GM18511 (cell line): Measurements from ENCODE around the gene MACC1.
A peak's percentile ranks its signal among the peaks of the same experiment; 100 is the strongest.

ENCODE experiments used
- ATAC-seq: cut with Tn5 transposase; IDR thresholded peaks from one replicate; pipeline ENCODE4 v1.9.1; 2021; ENCODE audit warnings: mild to moderate bottlenecking, moderate library complexity; ENCODE audit not compliant: unreplicated experiment

Gene MACC1

DNA sequence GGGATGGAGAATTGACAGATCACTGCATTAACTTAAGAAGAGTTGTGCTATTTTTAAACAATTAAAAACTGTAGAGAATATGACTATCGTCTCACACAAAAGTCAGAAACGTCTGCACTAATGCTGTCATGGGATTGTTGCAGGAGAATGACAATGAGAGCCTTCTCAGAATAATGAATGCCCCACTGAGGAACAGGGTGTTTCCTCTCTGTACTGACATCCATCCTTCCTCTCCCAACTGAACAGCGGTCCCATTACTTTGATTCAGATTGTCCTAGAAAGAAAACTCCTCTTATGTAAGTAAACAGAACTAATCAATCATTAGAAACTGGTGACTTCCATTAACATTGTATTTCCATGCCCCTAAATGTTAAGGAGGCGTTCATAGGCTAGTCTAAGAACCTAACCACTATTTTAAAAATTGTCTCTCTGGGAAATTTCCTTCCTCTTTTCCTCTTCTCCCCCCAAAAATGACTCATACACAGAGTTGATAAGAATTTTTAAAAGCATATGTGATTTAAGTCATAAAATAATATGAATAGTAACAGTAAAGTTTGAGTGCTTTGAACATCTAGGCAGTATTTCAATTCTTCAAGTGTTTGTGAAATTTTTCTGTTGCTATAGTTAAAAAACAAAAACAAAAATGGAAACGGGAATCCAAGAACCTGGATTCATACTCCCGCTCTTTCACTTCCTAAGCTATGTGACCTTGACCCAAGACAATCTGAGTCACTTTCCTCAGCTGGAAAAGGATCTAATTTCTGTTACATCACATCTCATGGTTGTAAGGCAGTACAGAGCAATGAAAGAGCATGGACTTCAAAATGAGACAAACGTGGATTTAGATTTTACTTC, 12.7 kb upstream of the MACC1 start:
- ATAC-seq = no peak

DNA sequence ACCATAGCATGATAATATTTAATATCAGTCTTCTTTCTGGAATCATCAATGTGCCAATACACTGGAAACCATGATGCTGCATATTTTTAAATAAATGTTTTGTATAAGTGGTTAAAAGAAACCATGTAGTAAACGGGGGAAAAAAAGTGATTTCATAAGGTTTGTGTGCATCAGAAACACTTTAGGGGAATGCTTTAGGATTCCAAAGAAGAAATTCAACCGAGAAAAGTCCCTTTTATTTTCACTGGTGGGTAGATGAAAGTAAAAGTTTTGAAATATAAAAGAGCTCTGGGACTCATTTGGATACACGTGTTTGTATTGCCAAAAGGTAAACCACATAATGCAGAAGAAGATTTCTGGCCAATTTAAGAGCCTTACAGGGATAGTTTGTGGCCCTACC, 11.9 kb upstream of the MACC1 start:
- ATAC-seq = no peak

DNA sequence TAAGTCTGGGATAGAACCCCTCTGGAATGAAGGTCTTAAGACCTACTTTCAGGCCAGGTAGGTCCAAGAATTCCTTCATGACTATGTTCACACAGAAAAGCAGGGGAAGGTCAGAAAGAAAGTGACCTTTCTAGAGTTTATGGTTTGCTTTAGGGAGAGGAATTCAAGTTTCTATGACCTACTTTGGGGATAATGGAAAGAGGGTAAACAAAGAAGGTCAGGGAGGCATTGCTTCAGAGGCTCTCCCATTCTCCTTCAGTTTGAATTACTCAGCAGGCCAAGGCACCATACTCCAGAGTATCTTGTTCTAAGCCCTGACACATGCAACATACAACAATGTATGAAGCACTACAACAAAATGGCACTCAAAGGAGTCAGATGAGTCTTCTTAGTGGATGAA, 11.5 kb upstream of the MACC1 start:
- ATAC-seq = no peak

DNA sequence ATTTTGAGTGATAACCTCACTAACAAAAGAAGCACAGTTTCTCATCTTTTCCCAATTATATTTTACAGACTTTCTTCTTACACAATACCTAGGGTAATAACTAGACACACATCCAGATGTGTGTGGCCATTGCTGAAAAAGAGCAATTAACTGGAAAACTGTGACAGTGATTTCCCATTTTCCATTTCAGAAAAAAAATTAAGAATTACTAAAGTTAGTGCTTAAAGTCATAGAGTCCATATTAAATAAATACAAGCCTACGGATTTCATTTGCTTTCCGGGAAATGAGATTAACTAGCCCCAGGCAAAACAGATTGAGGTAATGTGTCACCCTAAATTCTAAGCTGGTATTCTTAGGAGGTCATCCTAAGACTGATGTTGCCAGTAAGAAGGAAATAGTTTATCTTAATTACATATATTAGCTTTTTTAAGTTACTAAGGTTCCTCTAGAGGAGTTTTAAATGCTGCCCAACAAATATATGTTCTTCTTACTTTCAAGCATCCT, 10.2 kb upstream of the MACC1 start:
- no peak for ATAC-seq

DNA sequence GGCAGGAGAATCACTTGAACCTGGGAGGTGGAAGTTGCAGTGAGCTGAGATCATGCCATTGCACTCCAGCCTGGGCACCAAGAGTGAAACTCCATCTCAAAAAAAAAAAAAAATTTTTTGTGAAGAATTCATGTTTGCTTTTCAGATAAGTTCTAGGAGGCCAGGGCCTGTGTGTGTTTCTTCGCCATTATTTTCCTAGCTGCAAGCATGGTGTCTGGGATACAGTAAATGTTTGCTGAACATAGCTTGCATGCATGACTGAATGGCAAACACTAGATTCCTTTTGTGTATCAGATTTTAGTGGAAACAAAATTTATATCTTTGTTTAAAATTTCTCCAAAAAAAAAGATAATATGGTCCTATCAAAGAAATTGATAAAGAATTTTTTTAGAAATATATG, 9.7 kb upstream of the MACC1 start:
- no peak for ATAC-seq

DNA sequence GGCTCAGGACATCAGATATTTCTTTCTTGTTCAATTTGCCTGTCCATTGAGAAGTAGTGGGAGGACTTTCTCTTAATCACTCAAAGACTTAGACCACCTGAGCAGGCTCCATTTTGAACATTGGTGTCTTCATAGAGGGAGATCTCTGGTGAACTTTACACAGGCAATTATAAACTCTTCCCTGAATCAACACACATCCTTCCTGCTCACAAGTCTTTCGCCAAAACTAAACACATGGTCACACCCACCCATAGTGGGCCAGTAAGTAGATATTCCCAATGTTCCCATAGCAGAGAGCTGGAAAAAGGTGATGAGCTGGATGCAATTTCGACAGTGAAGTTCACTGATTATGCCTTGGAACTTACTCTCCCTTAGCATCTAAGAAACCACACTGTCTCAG, 8.2 kb upstream of the MACC1 start:
- no peak for ATAC-seq

DNA sequence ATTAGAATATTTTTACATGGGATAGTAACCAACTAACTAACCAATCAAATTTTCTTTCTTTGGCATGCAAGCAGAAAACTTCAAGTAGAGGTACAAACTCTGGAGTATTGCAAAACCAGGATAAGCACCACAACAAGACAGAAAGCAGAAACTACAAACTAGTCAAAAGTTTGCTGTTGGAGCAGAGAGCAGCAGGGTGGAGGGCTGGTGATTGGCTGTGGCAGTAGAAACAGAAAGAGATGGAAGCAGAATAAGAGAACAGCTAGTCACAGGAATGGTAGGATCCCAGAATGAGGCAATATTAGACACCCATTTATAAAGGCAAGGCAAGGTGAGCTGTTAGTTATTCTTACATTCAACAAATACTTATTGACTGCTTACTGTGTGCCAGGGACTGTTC, 6.8 kb upstream of the MACC1 start:
- ATAC-seq = no peak

DNA sequence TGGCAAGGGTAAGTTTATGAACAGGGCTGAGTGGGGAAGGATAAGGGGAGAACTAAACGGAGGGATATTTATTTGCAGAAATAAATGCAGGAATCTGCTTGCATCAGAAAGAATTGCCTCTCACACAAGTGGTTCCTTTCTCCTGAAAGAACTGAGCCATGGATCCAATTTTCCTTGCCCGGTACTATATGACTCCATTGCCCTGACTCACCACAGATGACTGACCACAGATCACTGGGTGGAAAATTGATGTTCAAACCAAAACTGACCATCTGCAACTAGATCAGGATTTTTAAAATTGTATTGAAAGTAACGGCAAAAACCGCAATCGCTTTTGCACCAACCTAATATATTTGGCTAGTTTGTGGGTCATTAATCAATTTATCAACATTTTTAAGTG, 6.2 kb upstream of the MACC1 start:
- no peak for ATAC-seq

DNA sequence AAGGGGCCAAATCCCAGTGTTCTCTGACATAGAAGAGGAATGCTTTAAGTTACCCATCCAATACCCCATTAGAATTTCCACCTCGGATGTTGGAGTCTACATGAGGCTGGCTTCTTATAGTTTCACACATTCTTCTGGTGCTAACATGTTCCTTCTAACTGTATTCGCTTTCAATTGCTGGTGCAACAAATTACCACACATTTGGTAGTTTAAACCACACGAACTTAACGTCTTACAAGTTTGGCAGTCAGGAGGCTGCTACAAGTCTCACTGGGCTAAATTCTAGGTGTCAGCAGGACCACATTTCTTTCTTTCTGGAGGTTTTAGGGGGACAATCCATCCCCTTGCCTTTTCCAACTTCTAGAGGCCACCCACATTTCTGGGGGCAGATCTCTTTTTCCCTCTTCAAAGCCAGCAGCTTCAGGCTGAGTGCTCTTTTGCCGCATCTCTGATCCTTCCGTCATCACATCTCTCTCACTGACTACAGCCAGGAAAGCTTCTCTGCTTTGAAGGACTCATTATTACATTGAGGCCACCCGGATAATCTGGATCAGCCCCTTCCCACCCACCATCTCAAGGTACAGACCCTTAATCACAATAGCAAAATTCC, 5.1 kb upstream of the MACC1 start:
- no peak for ATAC-seq

DNA sequence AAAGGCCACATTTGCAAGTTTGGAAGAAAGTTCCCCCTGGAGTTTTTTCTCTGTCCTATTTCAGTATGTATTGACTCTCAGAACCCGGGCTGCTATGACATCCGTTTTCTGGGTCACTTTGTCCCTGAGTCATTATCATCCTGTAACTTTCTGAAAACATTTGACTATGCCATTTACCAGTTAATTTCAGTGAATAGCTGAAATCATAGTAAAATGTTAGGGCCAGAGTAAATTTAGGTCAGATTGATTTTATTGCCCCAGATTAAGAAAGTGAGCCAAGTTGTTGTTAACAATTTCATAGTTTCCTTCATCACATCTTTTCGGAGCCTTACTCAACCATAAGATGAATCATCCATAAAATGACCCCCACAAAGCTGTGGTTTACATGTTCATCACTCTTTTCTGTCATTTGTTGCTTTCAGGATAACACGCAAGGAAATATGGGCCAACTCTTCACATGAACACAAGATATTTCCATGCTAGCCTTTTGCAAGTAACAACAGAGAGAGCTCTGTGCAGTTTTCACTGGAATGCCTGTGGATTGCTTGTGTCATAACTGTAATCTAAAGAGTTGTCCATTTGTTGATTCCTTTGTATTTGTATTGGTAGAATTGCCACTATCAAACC, 3.9 kb upstream of the MACC1 start:
- peak; percentile 23 for ATAC-seq

DNA sequence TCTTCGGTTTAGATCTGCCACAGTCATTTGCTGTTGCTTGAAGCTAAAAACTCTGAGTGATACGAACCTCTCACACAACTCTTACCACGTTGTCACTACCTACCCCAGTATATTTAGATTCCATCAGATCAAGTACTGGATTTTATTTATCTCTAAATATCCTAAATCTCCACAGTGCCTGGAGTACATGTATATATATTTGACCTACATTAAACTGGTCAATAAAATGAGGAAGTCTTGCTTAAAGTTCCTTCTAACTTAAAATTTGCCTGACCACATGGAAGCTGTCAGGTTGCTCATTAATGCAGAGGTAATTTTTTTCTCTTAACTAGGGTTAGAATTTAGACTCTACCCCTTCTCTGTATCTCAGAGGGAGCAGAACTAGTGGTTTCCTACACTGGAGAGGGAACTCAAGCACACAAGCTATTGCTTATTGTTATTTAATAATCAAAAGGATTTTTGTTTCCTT, 3.1 kb upstream of the MACC1 start:
- ATAC-seq = peak; percentile 30

DNA sequence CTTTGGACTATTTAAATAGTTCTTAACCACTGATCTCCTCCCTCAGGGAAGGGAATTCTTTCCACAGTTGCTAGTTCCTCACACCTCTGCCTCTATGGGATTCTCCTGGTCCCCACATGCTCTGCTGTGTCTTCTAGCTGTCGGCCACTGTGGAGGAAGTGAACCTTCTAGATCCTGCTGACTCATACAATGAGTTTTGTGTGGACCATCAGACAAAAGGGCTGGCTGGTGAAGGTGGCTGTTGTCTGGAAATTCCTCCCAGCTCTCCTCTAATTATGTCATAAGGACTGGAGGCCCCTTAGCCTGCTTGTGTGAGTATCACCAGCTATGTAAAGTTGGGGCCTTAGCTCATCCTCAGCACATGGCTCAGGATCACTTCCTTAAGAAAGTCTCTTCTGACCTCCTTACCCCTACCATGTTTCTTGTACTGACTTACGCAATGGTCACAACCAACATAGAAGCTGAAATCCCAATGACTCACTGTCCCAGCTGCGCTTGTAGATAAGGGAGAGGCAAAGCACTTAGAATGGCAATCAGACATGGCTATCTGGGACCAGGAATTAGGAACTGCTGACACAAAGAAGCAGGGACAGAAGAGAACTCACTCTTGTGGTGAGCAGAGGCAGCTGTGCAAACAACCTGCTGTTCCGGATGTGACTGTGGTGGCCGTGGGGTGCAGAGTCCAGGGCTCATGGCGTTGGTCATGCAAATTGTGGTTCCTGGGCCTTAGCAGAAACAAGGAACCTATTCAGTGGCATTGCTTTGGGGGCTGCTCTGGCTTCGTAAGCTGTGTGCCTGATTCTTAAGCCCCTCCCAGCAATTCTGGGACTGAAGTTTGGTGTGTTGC, 2.5 kb upstream of the MACC1 start:
- ATAC-seq = peak; percentile 79

DNA sequence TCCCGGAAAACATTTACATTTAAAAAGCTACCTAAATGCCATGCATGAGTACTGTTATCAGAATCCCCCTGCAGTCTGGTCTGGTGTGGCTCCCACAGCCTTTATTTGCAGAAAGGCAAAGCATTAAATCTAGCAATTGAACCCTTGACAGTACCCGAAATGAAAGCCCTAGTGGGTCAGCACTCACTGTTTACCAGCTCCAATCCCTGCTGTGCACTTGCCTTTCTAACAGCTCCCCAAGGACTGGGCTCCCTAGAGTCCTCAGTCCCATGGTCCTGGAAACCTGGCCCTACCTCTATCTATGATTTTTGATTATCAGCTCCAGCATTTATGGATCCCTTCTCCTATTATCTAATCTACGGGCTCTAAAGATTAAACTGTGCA, 1.9 kb upstream of the MACC1 start:
- no peak for ATAC-seq

DNA sequence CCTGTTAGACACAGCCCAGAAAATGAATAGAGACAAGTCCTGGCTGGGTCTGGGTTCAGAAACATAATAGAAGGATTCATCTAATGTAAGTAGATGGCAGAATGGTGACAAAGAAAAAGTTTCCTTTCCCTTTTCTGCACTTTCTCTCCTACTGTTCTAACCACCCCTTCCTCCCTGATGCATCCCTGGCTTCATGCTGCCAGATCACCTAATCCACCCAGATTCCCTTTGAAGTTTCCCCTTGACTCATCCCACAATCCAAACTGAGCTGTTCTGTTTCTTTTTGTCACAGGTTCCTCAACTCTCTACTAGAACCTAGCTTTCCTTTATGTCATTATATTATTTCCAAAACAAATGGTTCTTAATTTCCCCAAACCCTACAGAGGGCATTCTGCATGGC, 1.1 kb upstream of the MACC1 start:
- no peak for ATAC-seq

DNA sequence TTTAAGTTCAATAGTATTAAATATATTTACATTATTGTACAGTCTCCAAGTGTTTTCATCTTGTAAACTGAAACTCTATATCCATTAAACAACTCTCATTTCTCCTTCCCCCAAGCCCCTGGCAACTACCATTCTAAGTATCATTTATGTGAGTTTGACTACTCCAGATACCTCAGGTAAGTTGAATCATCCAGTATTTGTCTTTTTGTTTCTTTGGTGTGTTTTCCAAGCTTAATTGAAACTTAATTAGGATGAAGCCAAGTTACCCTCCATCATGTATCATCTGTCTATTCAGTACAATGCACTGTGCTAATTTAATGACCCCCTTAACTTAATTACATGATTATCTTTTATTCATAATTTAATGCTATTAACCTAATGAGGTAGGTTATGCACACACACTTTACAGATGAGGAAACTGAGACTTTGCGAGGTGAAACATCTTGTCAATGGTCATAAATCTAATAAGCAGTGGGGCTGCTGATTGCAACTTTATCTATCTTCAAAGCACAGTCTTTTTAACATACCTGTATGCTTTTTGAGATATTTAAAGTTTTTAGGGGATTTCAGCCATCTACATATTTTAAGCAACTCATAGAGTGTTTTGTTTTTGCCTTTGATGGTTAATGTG, 663 bp downstream of the MACC1 start:
- no peak for ATAC-seq

DNA sequence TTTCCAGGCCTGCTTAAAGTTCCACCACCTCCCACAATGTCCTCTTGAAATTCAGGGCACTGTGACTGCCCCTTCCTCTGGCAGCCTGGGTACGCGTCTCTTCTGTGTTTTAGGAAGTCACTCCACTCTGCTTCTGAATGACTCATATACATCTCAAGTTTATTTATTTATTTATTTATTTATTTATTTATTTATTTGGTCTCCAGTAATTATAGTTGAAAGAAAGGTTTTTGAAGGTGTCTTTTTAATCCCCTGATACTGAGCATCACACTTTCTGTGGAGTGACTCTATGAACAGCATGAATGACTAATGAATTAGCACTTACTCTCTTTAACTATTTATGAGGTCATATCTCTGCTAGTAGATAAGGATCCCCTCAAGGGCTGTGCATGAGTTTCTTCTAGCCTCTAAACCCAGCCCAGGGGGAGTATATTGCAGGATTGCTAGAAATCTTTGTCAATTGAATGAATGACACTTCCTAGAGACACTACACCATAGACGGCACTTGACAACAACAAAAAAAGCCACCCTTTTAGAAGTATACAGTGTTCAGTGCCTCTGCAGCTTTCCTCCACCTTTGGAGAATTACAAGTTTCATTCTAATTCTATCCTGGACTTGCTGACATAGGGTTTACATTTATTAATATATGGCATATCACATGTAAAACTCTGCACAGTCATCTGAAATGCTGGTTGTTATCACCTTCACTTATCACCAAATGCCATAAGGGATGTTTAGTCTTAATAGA, 2.1 kb downstream of the MACC1 start:
- no peak for ATAC-seq

DNA sequence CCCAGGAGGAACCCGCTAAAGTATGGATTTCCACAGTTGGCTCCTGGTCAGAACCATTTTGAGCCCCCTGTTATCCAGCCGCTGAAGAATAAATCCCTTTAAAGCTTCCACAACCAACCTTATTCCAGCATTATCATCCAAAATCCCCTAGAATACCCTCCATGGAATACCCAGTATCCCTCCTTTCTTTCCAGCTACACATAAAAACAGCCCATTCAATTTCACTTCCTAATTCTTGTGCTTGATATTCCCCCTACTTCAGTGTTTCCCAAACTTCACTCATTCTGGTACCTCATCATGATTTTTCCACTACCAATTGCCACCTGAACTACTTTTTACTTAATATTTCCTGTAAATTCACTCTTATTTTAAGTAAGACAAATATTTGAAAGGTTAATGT, 3.1 kb downstream of the MACC1 start:
- no peak for ATAC-seq

DNA sequence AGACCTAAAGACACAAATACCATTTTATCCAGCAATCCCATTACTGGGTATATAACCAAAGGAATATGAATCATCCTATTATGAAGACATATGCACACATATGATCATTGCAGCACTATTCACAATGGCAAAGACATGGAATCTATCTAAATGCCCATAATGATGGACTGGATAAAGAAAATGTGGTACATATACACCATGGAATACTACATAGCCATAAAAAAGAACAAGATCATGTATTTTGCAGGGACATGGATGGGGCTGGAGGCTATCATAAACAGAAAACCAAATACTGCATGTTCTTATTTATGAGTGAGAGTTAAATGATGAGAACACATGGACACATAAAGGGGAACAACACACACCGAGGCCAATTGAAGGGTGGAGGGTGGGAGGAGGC, 3.8 kb downstream of the MACC1 start:
- no peak for ATAC-seq

DNA sequence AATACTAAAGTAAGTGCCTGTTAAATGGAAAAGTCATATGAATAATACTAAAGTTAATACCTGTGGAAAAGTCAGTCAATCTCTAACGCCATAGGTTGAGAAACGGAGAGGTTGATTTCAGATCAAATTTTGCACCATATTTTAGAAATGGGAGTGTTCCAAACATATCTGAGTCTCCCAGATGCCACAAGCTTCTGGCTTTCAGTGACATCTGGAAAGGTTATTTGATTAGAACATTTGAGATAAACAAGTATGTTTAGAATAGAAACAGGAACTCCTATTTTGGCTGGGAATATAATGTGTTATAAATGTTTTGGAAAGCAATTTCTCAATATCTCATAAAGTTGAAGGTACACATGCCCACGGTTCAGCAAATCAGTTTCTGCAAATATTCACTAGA, 5.8 kb downstream of the MACC1 start:
- ATAC-seq = no peak
